NB4 (cell line): ENCODE results near the gene PNMA6F.

Experiments
- MYC ChIP-seq: IDR thresholded peaks from 2 replicates; pipeline ENCODE4 v1.6.1; 2011; ENCODE audit warnings: low read depth, low read length
- POLR2A ChIP-seq: IDR thresholded peaks from 2 replicates; pipeline ENCODE4 v1.6.1; 2011; ENCODE audit warnings: mild to moderate bottlenecking; ENCODE audit not compliant: insufficient read length; ENCODE audit errors: extremely low read depth
- TF ChIP-seq, protein P1 (sequence below): IDR thresholded peaks from one replicate; pipeline ENCODE4 v1.5.1; 2012; ENCODE audit warnings: low read depth, low read length
- TF ChIP-seq, protein P2 (sequence below): IDR thresholded peaks from 2 replicates; pipeline ENCODE4 v1.6.1; 2011; ENCODE audit warnings: low read depth, low read length

DNA sequence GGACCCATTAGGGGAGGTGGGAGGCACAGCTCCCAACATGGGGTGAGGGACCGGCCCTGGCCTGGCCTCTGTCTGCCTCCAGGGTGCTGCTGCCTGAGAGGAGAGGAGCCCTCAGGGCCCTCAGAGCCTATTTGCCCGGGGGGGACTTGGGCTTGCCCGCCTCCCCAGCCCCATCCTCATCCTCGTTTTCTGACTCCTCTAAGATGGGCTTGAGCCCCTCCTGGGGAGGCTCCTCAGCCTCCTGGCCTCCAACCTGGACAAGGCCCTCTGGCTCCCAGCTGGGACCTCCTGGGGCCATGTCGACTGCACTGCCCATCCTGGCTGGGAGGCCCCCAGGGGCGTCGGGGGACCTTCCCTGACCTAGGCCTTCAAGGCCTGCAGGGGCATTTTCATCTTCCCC, 2.8 kb downstream of the PNMA6F start:
- TF ChIP-seq, protein P1, sequence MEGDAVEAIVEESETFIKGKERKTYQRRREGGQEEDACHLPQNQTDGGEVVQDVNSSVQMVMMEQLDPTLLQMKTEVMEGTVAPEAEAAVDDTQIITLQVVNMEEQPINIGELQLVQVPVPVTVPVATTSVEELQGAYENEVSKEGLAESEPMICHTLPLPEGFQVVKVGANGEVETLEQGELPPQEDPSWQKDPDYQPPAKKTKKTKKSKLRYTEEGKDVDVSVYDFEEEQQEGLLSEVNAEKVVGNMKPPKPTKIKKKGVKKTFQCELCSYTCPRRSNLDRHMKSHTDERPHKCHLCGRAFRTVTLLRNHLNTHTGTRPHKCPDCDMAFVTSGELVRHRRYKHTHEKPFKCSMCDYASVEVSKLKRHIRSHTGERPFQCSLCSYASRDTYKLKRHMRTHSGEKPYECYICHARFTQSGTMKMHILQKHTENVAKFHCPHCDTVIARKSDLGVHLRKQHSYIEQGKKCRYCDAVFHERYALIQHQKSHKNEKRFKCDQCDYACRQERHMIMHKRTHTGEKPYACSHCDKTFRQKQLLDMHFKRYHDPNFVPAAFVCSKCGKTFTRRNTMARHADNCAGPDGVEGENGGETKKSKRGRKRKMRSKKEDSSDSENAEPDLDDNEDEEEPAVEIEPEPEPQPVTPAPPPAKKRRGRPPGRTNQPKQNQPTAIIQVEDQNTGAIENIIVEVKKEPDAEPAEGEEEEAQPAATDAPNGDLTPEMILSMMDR: no peak
- TF ChIP-seq POLR2A: no peak
- TF ChIP-seq, protein P2, sequence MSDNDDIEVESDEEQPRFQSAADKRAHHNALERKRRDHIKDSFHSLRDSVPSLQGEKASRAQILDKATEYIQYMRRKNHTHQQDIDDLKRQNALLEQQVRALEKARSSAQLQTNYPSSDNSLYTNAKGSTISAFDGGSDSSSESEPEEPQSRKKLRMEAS: no peak
- no peak for TF ChIP-seq MYC
